HG02571 (cell line): ENCODE measurements around the gene SERPINE1.
"Not testable (repeated sequence)": the region's sequence is repeated elsewhere in the genome, so short reads cannot be mapped to it uniquely, and the experiment has no call there.

ENCODE experiments used
- ATAC-seq: cut with Tn5 transposase; IDR thresholded peaks from one replicate; pipeline ENCODE4 v1.9.1; 2021; ENCODE audit warnings: mild to moderate bottlenecking, moderate library complexity; ENCODE audit not compliant: unreplicated experiment

Gene SERPINE1

GRCh38 chr7:101100858-101101847 lies 25.8 kb upstream of the SERPINE1 start:
- no peak for ATAC-seq

- ATAC-seq = no peak
Measured at GRCh38 chr7:101102026-101102425, 24.9 kb upstream of the SERPINE1 start.

DNA sequence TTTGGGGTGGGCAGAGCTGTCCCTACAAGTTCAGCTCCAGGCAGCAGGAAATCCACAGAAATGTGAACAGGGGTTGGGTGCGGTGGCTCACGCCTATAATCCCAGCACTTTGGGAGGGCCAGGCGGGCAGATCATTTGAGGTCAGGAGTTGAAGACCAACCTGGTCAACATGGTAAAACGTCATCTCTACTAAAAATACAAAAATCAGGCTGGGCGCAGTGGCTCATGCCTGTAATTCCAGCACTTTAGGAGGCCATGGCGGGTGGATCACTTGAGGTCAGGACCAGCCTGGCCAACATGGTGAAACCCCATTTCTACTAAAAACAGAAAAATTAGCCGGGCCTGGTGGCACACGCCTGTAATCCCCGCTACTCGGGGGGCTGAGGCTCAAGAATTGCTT lies 23.2 kb upstream of the SERPINE1 start:
- not testable (repeated sequence) for ATAC-seq

GRCh38 chr7:101104193-101104713 lies 22.7 kb upstream of the SERPINE1 start:
- no peak for ATAC-seq

DNA sequence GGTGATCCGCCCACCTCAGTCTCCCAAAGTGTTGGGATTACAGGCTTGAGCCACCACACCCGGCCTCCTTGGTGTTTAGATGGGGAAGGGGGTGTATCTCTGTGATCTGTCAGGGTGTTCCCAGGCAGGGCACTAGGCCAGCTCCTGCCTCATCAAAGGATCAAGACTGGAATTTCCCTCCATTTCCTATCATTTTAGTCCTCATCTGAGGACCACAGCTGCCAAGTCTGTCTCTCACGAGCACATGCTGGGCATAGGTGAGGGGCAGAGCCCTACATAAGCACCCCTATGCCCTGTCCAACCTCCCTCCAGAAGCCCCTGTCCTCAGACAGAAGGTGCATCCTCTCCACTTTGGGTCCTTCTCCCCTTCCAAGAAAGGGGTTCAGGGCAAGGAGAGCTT lies 22.1 kb upstream of the SERPINE1 start:
- no peak for ATAC-seq

DNA sequence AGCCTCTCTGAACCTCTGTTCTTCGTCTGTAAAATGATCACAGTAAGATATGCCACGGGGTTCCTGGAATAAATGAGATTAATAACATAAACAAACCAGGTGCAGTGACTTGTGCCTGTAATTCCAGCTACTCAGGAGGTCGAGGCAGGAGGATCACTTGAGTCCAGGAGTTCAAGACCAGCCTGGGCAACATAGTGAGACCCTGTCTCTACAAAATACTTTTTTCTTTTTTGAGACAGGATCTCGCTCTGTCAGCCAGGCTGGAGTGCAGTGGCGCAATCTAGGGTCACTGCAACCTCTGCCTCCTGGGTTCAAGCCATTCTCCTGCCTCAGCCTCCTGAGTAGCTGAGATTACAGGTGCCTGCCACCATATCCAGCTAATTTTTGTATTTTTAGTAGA lies 21.7 kb upstream of the SERPINE1 start:
- not testable (repeated sequence) for ATAC-seq

DNA sequence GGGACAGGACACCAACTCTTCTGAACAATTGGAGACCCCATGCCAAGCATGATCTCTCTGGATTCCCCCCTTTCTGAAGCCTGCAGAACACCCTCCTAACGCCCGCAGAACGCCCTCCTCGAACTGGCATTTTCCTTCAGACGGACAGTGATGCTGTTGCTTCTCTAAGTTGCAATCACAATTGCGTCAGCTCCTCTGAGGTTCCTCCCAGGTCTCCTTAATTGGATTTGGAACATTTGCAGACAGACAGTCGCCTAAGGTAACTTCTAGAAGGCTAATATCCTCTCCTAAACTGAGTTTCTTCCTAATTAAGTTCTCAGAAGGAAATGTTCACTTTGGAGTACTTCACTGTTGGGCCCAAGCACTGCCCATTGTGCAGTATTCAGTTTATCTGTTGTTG lies 20.5 kb upstream of the SERPINE1 start:
- no peak for ATAC-seq

DNA sequence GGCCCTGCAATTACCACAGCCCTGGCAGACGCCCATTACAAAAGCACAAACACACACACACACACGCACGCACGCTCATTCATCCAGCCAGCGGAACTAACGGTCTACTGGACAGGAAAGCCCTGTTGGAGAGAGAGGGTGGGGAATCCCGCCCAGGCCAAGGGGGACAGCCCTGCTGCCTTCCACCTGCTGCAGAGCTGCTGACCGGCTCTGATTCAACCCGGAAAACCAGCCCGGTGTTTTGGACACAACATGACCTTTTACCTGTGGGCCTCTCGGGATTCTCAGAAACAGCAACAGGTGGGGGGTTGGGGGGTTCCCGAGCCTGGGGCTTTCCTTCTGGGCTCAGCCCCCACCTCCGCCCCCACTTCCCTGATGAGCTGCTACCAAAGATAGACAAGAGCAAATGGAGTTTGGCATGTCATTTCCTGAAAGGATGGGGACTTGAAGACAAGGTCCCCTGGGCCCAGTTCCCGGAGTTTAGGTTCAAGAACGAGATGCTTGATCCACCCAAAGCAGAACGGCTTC lies 18.5 kb upstream of the SERPINE1 start:
- no peak for ATAC-seq

GRCh38 chr7:101108961-101109360 lies 17.9 kb upstream of the SERPINE1 start:
- no peak for ATAC-seq

DNA sequence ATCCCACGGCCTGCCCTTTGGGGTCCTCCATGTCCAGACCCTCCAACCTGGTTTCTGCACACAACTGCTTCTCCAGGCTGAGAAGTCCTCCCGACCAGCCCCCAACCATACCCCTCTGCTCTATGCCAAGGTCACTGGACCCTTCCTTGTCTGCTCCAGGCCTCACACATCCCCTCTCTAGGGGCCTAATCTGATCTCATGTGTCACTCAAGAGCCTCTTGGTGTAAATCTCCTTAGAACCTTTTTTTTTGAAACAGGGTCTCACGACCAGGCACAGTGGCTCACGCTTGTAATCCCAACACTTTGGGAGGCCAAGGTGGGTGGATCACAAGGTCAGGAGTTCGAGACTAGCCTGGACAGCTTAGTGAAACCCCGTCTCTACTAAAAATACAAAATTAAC lies 17.5 kb upstream of the SERPINE1 start:
- ATAC-seq = no peak

DNA sequence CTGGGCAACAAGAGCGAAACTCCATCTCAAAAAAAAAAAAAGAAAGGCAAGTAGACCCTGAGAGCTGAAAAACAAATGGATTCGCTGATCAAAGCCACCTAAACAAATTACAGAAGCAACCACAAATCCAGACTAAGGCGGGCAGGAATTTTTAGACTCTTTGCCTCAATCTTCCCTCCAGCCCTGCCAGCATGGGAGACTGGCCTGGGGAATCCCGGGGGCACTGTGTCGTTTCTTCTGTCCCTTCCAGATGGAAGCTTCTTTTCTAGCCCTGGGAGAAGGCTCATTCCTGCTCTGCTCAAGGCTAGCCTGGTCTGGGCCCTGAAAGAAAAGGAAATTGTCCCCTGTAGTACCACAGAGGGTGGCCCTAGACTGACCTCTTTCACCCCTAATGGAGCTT lies 15.6 kb upstream of the SERPINE1 start:
- ATAC-seq = no peak

DNA sequence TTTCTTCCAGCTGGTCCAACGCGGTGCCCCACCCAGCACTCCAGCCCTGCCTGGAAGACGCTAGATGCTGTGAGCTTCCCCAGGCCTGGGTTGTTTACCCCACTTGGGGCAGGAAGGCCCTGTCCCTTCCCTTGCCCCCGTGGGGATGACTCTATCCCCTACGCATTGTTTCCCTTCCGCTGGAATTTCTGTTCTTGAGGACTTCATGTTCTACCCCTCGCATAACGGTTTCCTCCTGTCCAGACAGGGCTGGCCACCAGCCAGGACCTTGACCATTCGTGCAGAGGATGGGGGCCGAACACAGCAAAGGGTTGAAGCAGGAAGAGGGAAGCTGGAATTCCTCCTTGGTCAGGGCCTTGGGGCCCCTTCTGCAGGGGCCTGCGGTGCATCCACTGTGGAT lies 14.7 kb upstream of the SERPINE1 start:
- no peak for ATAC-seq

DNA sequence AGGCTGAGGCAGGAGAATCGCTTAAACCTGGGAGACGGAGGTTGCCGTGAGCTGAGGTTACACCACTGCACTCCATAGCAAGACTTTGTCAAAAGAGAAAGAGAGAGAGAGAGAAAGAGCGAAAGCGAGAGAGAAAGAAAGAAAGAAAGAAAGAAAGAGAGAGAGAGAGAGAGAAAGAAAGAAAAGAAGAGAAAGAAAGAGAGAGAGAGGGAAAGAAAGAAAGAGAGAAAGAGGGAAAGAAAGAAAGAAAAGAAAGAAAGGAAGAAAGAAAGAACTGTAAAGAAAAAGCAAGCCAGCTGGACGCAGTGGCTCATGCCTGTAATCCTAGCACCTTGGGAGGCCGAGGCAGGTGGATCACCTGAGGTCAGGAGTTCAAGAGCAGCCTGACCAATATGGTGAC lies 13.8 kb upstream of the SERPINE1 start:
- not testable (repeated sequence) for ATAC-seq

DNA sequence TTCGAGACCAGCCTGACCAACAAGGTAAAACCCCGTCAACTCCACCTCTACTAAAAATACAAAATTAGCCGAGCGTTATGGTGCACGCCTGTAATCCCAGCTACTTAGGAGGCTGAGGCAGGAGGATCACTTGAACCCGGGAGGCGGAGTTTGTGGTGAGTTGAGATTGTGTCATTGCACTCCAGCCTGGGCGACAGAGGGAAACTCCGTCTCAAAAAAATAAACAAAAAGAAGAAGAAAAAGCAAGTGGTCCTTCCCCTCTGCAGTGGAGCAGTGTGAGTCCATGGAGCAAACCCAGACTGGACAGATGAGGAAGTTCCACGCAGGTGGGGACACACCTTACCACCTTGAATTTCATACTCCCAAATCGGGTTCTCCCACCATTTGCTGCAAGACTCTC lies 13.1 kb upstream of the SERPINE1 start:
- ATAC-seq = no peak

DNA sequence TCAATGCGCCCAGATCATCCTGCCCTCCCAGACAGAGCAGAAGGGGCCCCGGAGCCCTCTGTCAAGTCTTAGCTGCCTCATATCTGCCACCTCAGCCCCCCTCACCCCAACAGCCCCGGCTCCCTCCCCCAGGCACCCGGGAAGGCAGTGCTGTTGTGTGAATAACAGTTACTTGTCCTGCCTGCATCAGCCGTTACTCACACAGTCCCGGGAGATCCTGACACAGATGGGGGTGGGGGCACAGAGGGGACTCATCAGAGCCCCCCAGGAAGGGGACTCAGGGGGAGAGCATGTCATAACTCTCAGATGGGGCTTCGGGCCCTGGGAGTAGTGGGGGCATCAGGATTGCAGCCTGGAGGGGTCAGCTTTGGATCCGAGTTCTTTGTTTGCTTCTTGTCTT lies 12.4 kb upstream of the SERPINE1 start:
- ATAC-seq = no peak

DNA sequence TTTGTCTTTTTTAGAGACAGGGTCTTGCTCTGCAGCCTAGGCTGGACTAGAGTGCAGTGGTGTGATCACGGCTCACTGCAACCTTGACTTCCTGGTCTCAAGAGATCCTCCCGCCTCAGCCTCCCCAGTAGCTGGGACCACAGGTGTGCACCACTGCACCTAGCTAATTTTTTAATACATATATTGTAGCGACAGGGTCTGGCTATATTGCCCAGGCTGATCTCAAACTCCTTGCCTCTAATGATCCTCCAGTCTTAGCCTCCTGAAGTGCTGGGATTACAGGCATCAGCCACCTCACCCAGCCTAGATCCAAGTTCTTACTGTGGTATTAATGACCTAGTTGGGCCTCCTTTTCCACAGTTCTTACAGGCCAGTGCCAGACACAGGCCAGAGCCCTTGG lies 11.7 kb upstream of the SERPINE1 start:
- ATAC-seq = no peak

DNA sequence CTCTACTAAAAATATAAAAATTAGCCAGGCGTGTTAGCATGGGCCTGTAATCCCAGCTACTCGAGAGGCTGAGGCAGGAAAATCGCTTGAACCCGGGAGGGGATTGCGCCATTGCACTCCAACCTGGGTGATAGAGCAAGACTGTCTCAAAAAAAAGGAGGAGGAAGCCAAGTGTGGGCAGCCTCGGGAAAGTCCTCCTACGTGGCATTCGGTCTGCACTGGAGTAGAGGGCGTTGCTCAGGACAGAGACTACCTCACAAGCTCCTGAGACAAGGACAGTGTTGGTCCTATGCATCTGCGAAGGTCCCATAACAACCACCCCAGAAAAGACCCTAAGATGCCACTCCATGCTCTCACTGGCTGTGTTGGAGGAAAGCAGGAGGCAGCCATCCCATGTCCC lies 10.0 kb upstream of the SERPINE1 start:
- ATAC-seq = no peak

- no peak for ATAC-seq
Measured at GRCh38 chr7:101118856-101119255, 8.0 kb upstream of the SERPINE1 start.

- ATAC-seq = no peak
Measured at GRCh38 chr7:101119876-101120275, 7.0 kb upstream of the SERPINE1 start.

DNA sequence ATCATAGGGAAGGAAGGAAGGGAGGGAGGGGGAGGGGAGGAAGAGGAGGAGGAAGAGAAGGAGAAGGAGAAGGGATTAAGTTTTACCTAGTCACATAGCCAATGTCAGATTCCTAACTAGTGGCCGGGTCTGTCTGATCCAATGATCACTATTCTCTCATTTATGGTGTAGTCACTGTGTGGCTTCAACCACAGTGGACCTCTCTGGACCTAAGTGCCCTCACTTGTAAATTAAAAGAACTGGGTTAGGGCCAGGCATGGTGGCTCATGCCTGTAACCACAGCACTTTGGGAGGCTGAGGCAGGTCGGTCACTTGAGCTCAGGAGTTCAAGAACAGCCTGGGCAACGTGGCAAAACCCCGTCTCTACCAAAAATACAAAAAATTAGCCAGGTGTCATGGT lies 6.6 kb upstream of the SERPINE1 start:
- no peak for ATAC-seq

DNA sequence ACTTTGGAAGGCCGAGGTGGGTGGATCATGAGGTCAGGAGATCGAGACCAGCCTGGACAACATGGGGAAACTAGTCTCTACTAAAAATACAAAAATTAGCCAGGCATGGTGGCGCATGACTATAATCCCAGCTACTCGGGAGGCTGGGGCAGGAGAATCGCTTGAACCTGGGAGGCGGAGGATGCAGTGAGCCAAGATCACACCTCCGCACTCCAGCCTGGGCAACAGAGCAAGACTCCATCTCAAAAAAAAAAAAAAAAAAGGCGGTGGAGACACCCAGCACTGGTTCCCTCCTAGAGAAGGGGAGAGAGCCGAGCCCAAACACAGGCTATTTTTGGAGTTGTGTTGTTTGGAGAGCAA lies 5.3 kb upstream of the SERPINE1 start:
- ATAC-seq = not testable (repeated sequence)
